ENCODE data around the gene RPL14.
"Not testable (repeated sequence)": the region's sequence is repeated elsewhere in the genome, so short reads cannot be mapped to it uniquely, and the experiment has no call there.

The RPL14 gene

GRCh38 chr3:40451551-40451950 is 5.6 kb upstream of the RPL14 start:
- Histone ChIP-seq H3K27ac (ENCODE audit: low read length) (no peak overlapping the region), H3K36me3 (ENCODE audit: insufficient read depth, low read depth, low read length) (no peaks in the 10 kb centered on the region), H3K27me3 (ENCODE audit: insufficient read depth, low read length) (no peaks in the 10 kb centered on the region), H3K4me1 (ENCODE audit: insufficient read depth, low read length) (no peaks in the 10 kb centered on the region), H3K9me3 (ENCODE audit: insufficient read depth, low read depth, low read length) (no peaks in the 10 kb centered on the region), H3K9ac (ENCODE audit: low read depth, low read length) (no peak overlapping the region), H3K4me3 (ENCODE audit: low read length) (no peak overlapping the region)

GRCh38 chr3:40452057-40452456 is 5.1 kb upstream of the RPL14 start:
- no peaks in the 10 kb centered on the region for H3K36me3 ChIP-seq (ENCODE audit: insufficient read depth, low read depth, low read length)
- no peaks in the 10 kb centered on the region for H3K4me1 ChIP-seq (ENCODE audit: insufficient read depth, low read length)
- no peaks in the 10 kb centered on the region for H3K27me3 ChIP-seq (ENCODE audit: insufficient read depth, low read length)
- peak overlapping the region; percentile 86; the same call in 1 of the 2 replicates for H3K9ac ChIP-seq (ENCODE audit: low read depth, low read length)
- no peaks in the 10 kb centered on the region for H3K9me3 ChIP-seq (ENCODE audit: insufficient read depth, low read depth, low read length)
- peak overlapping the region; percentile 87 for H3K4me3 ChIP-seq (ENCODE audit: low read length)
- peak overlapping the region; percentile 50 for H3K27ac ChIP-seq (ENCODE audit: low read length)

- Histone ChIP-seq H3K9me3 (ENCODE audit: insufficient read depth, low read depth, low read length) (no peaks in the 10 kb centered on the region), H3K27ac (ENCODE audit: low read length) (peak overlapping the region; percentile 50), H3K4me3 (ENCODE audit: low read length) (peak overlapping the region; percentile 87), H3K4me1 (ENCODE audit: insufficient read depth, low read length) (no peaks in the 10 kb centered on the region), H3K36me3 (ENCODE audit: insufficient read depth, low read depth, low read length) (no peaks in the 10 kb centered on the region), H3K27me3 (ENCODE audit: insufficient read depth, low read length) (no peaks in the 10 kb centered on the region), H3K9ac (ENCODE audit: low read depth, low read length) (peak overlapping the region; percentile 86; the same call in 1 of the 2 replicates)
Observed at GRCh38 chr3:40452562-40452875, 4.6 kb upstream of the RPL14 start.

GRCh38 chr3:40452876-40453730 is 4.0 kb upstream of the RPL14 start:
- H3K27ac ChIP-seq (ENCODE audit: low read length) = peak overlapping the region; percentile 50

GRCh38 chr3:40453933-40454332 is 3.2 kb upstream of the RPL14 start:
- Histone ChIP-seq H3K36me3 (ENCODE audit: insufficient read depth, low read depth, low read length) (peaks cover 13% of the 10 kb centered on the region), H3K9me3 (ENCODE audit: insufficient read depth, low read depth, low read length) (no peaks in the 10 kb centered on the region), H3K4me1 (ENCODE audit: insufficient read depth, low read length) (peaks cover 9% of the 10 kb centered on the region; the same call in 1 of the 2 replicates), H3K27me3 (ENCODE audit: insufficient read depth, low read length) (no peaks in the 10 kb centered on the region), H3K9ac (ENCODE audit: low read depth, low read length) (peak overlapping the region; percentile 63; the same call in 1 of the 2 replicates), H3K4me3 (ENCODE audit: low read length) (peak overlapping the region; percentile 87), H3K27ac (ENCODE audit: low read length) (no peak overlapping the region)

More at GRCh38 chr3:40452876-40453730, 4.0 kb upstream of the RPL14 start:
- Histone ChIP-seq H3K36me3 (ENCODE audit: insufficient read depth, low read depth, low read length) (peaks cover 5% of the 10 kb centered on the region), H3K9ac (ENCODE audit: low read depth, low read length) (peak overlapping the region; percentile 86; the same call in 1 of the 2 replicates), H3K27me3 (ENCODE audit: insufficient read depth, low read length) (no peaks in the 10 kb centered on the region), H3K9me3 (ENCODE audit: insufficient read depth, low read depth, low read length) (no peaks in the 10 kb centered on the region), H3K4me1 (ENCODE audit: insufficient read depth, low read length) (peaks cover under 1% of the 10 kb centered on the region; the same call in 1 of the 2 replicates), H3K4me3 (ENCODE audit: low read length) (peak overlapping the region; percentile 87)

GRCh38 chr3:40455328-40455727 is 1.8 kb upstream of the RPL14 start:
- Histone ChIP-seq H3K27me3 (ENCODE audit: insufficient read depth, low read length) (no peaks in the 10 kb centered on the region), H3K9me3 (ENCODE audit: insufficient read depth, low read depth, low read length) (no peaks in the 10 kb centered on the region), H3K27ac (ENCODE audit: low read length) (no peak overlapping the region), H3K4me3 (ENCODE audit: low read length) (no peak overlapping the region), H3K36me3 (ENCODE audit: insufficient read depth, low read depth, low read length) (peaks cover 27% of the 10 kb centered on the region), H3K4me1 (ENCODE audit: insufficient read depth, low read length) (peaks cover 12% of the 10 kb centered on the region; the same call in 1 of the 2 replicates), H3K9ac (ENCODE audit: low read depth, low read length) (no peak overlapping the region)

GRCh38 chr3:40456279-40456939 is 730 bp upstream of the RPL14 start:
- peaks cover 12% of the 10 kb centered on the region; the same call in 1 of the 2 replicates for H3K4me1 ChIP-seq (ENCODE audit: insufficient read depth, low read length)
- no peaks in the 10 kb centered on the region for H3K27me3 ChIP-seq (ENCODE audit: insufficient read depth, low read length)
- H3K27ac ChIP-seq (ENCODE audit: low read length) = peak overlapping the region; percentile 97
- no peaks in the 10 kb centered on the region for H3K9me3 ChIP-seq (ENCODE audit: insufficient read depth, low read depth, low read length)
- H3K9ac ChIP-seq (ENCODE audit: low read depth, low read length) = peak overlapping the region; percentile 99
- peaks cover 38% of the 10 kb centered on the region for H3K36me3 ChIP-seq (ENCODE audit: insufficient read depth, low read depth, low read length)
- peak overlapping the region; percentile 100 for H3K4me3 ChIP-seq (ENCODE audit: low read length)

GRCh38 chr3:40458473-40458872 is 1.3 kb downstream of the RPL14 start:
- no peak overlapping the region for H3K27ac ChIP-seq (ENCODE audit: low read length)
- no peaks in the 10 kb centered on the region for H3K27me3 ChIP-seq (ENCODE audit: insufficient read depth, low read length)
- peak overlapping the region; percentile 99; the same call in 1 of the 2 replicates for H3K9ac ChIP-seq (ENCODE audit: low read depth, low read length)
- H3K36me3 ChIP-seq (ENCODE audit: insufficient read depth, low read depth, low read length) = peaks cover 57% of the 10 kb centered on the region
- peaks cover 12% of the 10 kb centered on the region; the same call in 1 of the 2 replicates for H3K4me1 ChIP-seq (ENCODE audit: insufficient read depth, low read length)
- no peaks in the 10 kb centered on the region for H3K9me3 ChIP-seq (ENCODE audit: insufficient read depth, low read depth, low read length)
- H3K4me3 ChIP-seq (ENCODE audit: low read length) = peak overlapping the region; percentile 100

- H3K27ac ChIP-seq (ENCODE audit: low read length); H3K9ac ChIP-seq (ENCODE audit: low read depth, low read length); H3K27me3 ChIP-seq (ENCODE audit: insufficient read depth, low read length); H3K9me3 ChIP-seq (ENCODE audit: insufficient read depth, low read depth, low read length); H3K4me3 ChIP-seq (ENCODE audit: low read length): not testable (repeated sequence)
- Histone ChIP-seq H3K36me3 (ENCODE audit: insufficient read depth, low read depth, low read length) (peaks cover 77% of the 10 kb centered on the region), H3K4me1 (ENCODE audit: insufficient read depth, low read length) (peaks cover 12% of the 10 kb centered on the region; the same call in 1 of the 2 replicates)
Observed at GRCh38 chr3:40460481-40460880, 3.3 kb downstream of the RPL14 start.

- H3K4me1 ChIP-seq (ENCODE audit: insufficient read depth, low read length) = peaks cover 12% of the 10 kb centered on the region; the same call in 1 of the 2 replicates
Observed at GRCh38 chr3:40461161-40461560, 4.0 kb downstream of the RPL14 start.

GRCh38 chr3:40462838-40463237 is 5.7 kb downstream of the RPL14 start:
- not testable (repeated sequence) for H3K4me3 ChIP-seq (ENCODE audit: low read length); H3K27me3 ChIP-seq (ENCODE audit: insufficient read depth, low read length); H3K27ac ChIP-seq (ENCODE audit: low read length); H3K9ac ChIP-seq (ENCODE audit: low read depth, low read length); H3K9me3 ChIP-seq (ENCODE audit: insufficient read depth, low read depth, low read length)
- Histone ChIP-seq H3K36me3 (ENCODE audit: insufficient read depth, low read depth, low read length) (peaks cover 82% of the 10 kb centered on the region), H3K4me1 (ENCODE audit: insufficient read depth, low read length) (peaks cover 12% of the 10 kb centered on the region; the same call in 1 of the 2 replicates)

More at GRCh38 chr3:40461161-40461560, 4.0 kb downstream of the RPL14 start:
- Histone ChIP-seq H3K36me3 (ENCODE audit: insufficient read depth, low read depth, low read length) (peaks cover 79% of the 10 kb centered on the region), H3K27me3 (ENCODE audit: insufficient read depth, low read length) (no peaks in the 10 kb centered on the region), H3K27ac (ENCODE audit: low read length) (no peak overlapping the region), H3K9ac (ENCODE audit: low read depth, low read length) (no peak overlapping the region), H3K4me3 (ENCODE audit: low read length) (no peak overlapping the region), H3K9me3 (ENCODE audit: insufficient read depth, low read depth, low read length) (no peaks in the 10 kb centered on the region)
